HEK293 (cell line): Measurements from ENCODE around the gene CCSER1.

Experiments used
- CTCF ChIA-PET: fragments of 350-600 bp; formaldehyde crosslinking; extraction: SDS; loops from one replicate; lab custom pipeline; 2021; ENCODE audit warnings: antibody characterized with exemption; lab: Yijun Ruan, JAX
- POLR2A ChIA-PET: fragments of 300-600 bp; formaldehyde crosslinking; extraction: SDS; loops from one replicate; lab custom pipeline; 2020; ENCODE audit warnings: antibody characterized with exemption, inconsistent platforms; lab: Yijun Ruan, JAX
- H3K27ac ChIP-seq: fragments of 200-500 bp; sonication (Bioruptor generic); 2 replicates; pipeline ENCODE4 v1.5.1; 2014; ENCODE audit warnings: low read depth, low read length, control low read depth, inconsistent platforms; ENCODE audit errors: extremely low read depth
- H3K36me3 ChIP-seq, 2 experiments: fragments of 200-500 bp in 1 of 2; sonication (Bioruptor generic) in 1 of 2; 1 replicate in 1 of 2; 2 replicates in 1 of 2; pipeline ENCODE4 v1.5.1; 2014 to 2017; ENCODE audit warnings: inconsistent platforms in 2 of 2, low read length in 2 of 2; ENCODE audit not compliant: control insufficient read depth in 2 of 2, insufficient read depth in 1 of 2
- H3K4me1 ChIP-seq: fragments of 200-500 bp; sonication (Bioruptor generic); 2 replicates; pipeline ENCODE4 v1.5.1; 2014; ENCODE audit warnings: mild to moderate bottlenecking, low read length, inconsistent platforms; ENCODE audit not compliant: control insufficient read depth, insufficient read depth
- H3K4me3 ChIP-seq: 2 replicates; pipeline ENCODE4 v1.5.1; 2011; ENCODE audit warnings: low read depth, mild to moderate bottlenecking, control low read depth, low read length, moderate library complexity
- H3K9me3 ChIP-seq: fragments of 200-500 bp; sonication (Bioruptor generic); 2 replicates; pipeline ENCODE4 v1.5.1; 2014; ENCODE audit warnings: low read depth, low read length, inconsistent platforms; ENCODE audit not compliant: control insufficient read depth, insufficient read depth
- ATF2 ChIP-seq: fragments of 450-650 bp; formaldehyde crosslinking; IDR thresholded peaks from 2 replicates; pipeline ENCODE4 v1.5.1; 2016; ENCODE audit warnings: missing biosample characterization, missing genetic modification characterization, low read depth
- BCL11B ChIP-seq: fragments of 450-650 bp; formaldehyde crosslinking; IDR thresholded peaks from 2 replicates; pipeline ENCODE4 v1.5.1; 2016; ENCODE audit warnings: low read depth, missing biosample characterization, missing genetic modification characterization
- FEZF1 ChIP-seq: fragments of 450-650 bp; formaldehyde crosslinking; IDR thresholded peaks from 2 replicates; pipeline ENCODE4 v1.5.1; 2016; ENCODE audit warnings: missing biosample characterization, missing genetic modification characterization
- GLIS1 ChIP-seq: fragments of 450-650 bp; formaldehyde crosslinking; IDR thresholded peaks from 2 replicates; pipeline ENCODE4 v1.5.1; 2016; ENCODE audit warnings: missing biosample characterization, missing genetic modification characterization
- OSR2 ChIP-seq: fragments of 450-650 bp; formaldehyde crosslinking; IDR thresholded peaks from 2 replicates; pipeline ENCODE4 v1.5.1; 2016; ENCODE audit warnings: missing biosample characterization, missing genetic modification characterization
- PBX3 ChIP-seq: sonication (generic); formaldehyde crosslinking; IDR thresholded peaks from 2 replicates; pipeline ENCODE4 v1.8.1; 2022; ENCODE audit warnings: mild to moderate bottlenecking, moderate library complexity, missing genetic modification reagents
- SCRT1 ChIP-seq: fragments of 450-650 bp; formaldehyde crosslinking; IDR thresholded peaks from 2 replicates; pipeline ENCODE4 v1.5.1; 2016; ENCODE audit warnings: missing biosample characterization, missing genetic modification characterization, borderline replicate concordance
- SP7 ChIP-seq: fragments of 450-650 bp; formaldehyde crosslinking; IDR thresholded peaks from 2 replicates; pipeline ENCODE4 v1.5.1; 2016; ENCODE audit warnings: missing biosample characterization, missing genetic modification characterization
- ZBTB44 ChIP-seq: fragments of 450-650 bp; IDR thresholded peaks from 2 replicates; pipeline ENCODE4 v1.5.1; 2018; ENCODE audit warnings: missing biosample characterization, mild to moderate bottlenecking, missing genetic modification characterization
- ZBTB49 ChIP-seq: fragments of 450-650 bp; formaldehyde crosslinking; IDR thresholded peaks from 2 replicates; pipeline ENCODE4 v1.5.1; 2016; ENCODE audit warnings: missing biosample characterization, missing genetic modification characterization, low read depth
- ZBTB6 ChIP-seq: fragments of 450-650 bp; formaldehyde crosslinking; IDR thresholded peaks from 2 replicates; pipeline ENCODE4 v1.5.1; 2017; ENCODE audit warnings: missing biosample characterization, missing genetic modification characterization
- ZFP37 ChIP-seq: fragments of 450-650 bp; formaldehyde crosslinking; IDR thresholded peaks from 2 replicates; pipeline ENCODE4 v1.5.1; 2016; ENCODE audit warnings: missing biosample characterization, missing genetic modification characterization
- ZNF138 ChIP-seq: fragments of 450-650 bp; formaldehyde crosslinking; IDR thresholded peaks from 2 replicates; pipeline ENCODE4 v1.5.1; 2016; ENCODE audit warnings: missing biosample characterization, missing genetic modification characterization, borderline replicate concordance
- ZNF2 ChIP-seq: fragments of 450-650 bp; formaldehyde crosslinking; IDR thresholded peaks from 2 replicates; pipeline ENCODE4 v1.5.1; 2016; ENCODE audit warnings: missing biosample characterization, missing genetic modification characterization
- ZNF202 ChIP-seq: fragments of 450-650 bp; formaldehyde crosslinking; IDR thresholded peaks from 2 replicates; pipeline ENCODE4 v1.5.1; 2016; ENCODE audit warnings: missing biosample characterization, missing genetic modification characterization, borderline replicate concordance
- ZNF37A ChIP-seq: fragments of 450-650 bp; IDR thresholded peaks from 2 replicates; pipeline ENCODE4 v1.5.1; 2018; ENCODE audit warnings: missing biosample characterization, missing genetic modification characterization
- ZNF530 ChIP-seq: fragments of 450-650 bp; formaldehyde crosslinking; IDR thresholded peaks from 2 replicates; pipeline ENCODE4 v1.5.1; 2016; ENCODE audit warnings: low read depth, missing biosample characterization, missing genetic modification characterization
- ZNF600 ChIP-seq: fragments of 450-650 bp; formaldehyde crosslinking; IDR thresholded peaks from 2 replicates; pipeline ENCODE4 v1.5.1; 2016; ENCODE audit warnings: missing biosample characterization, missing genetic modification characterization
- ZNF792 ChIP-seq: fragments of 450-650 bp; formaldehyde crosslinking; IDR thresholded peaks from 2 replicates; pipeline ENCODE4 v1.5.1; 2016; ENCODE audit warnings: missing biosample characterization, missing genetic modification characterization
- ZNF837 ChIP-seq: fragments of 450-650 bp; formaldehyde crosslinking; IDR thresholded peaks from 2 replicates; pipeline ENCODE4 v1.5.1; 2016; ENCODE audit warnings: missing biosample characterization, missing genetic modification characterization

Gene CCSER1

GRCh38 chr4:91519155-91519554, 1392.0 kb downstream of the CCSER1 start (continued):
- no peak for TF ChIP-seq ATF2

- CTCF ChIA-PET, result no interaction called here
- POLR2A ChIA-PET, result no interaction called here
- H3K27ac ChIP-seq, result no peak overlapping the region
These were observed 1398.4 kb downstream of the CCSER1 start for GRCh38 chr4:91525621-91526020.

GRCh38 chr4:91527056-91527455, 1399.9 kb downstream of the CCSER1 start:
- ChIA-PET POLR2A (no interaction called here), CTCF (no interaction called here)
- H3K4me3 ChIP-seq, result no peak overlapping the region
- no peaks in the 10 kb centered on the region for H3K36me3 ChIP-seq
- H3K9me3 ChIP-seq, result no peaks in the 10 kb centered on the region
- H3K27ac ChIP-seq, result no peak overlapping the region
- TF ChIP-seq ZNF202 (tag by site-specific recombination) (no peak), PBX3 (CRISPR knock-in tag) (no peak), ZNF138 (tag by site-specific recombination) (no peak), SP7 (no peak), OSR2 (tag by site-specific recombination) (no peak), ZNF37A (tag by site-specific recombination) (no peak), BCL11B (tag by site-specific recombination) (no peak), ZBTB44 (tag by site-specific recombination) (no peak)
- no peaks in the 10 kb centered on the region for H3K4me1 ChIP-seq

More at GRCh38 chr4:91525621-91526020, 1398.4 kb downstream of the CCSER1 start:
- no peak overlapping the region for H3K4me3 ChIP-seq
- TF ChIP-seq ZNF837 (tag by site-specific recombination) (no peak), ZBTB49 (tag by site-specific recombination) (no peak), ZNF600 (tag by site-specific recombination) (no peak), ZNF2 (tag by site-specific recombination) (no peak)
- TF ChIP-seq, all 188 proteins: peak for 0
- no peaks in the 10 kb centered on the region for H3K9me3 ChIP-seq
- H3K4me1 ChIP-seq, result no peaks in the 10 kb centered on the region
- H3K36me3 ChIP-seq, result no peaks in the 10 kb centered on the region

GRCh38 chr4:91567594-91567993, 1440.4 kb downstream of the CCSER1 start:
- TF ChIP-seq ZNF530 (tag by site-specific recombination) (no peak), GLIS1 (tag by site-specific recombination) (no peak), SCRT1 (tag by site-specific recombination) (no peak), ZNF792 (tag by site-specific recombination) (no peak), ZBTB6 (tag by site-specific recombination) (no peak), FEZF1 (no peak), ZFP37 (no peak)
- Histone ChIP-seq H3K9me3 (no peaks in the 10 kb centered on the region), H3K36me3 (no peaks in the 10 kb centered on the region), H3K4me3 (no peak overlapping the region), H3K4me1 (no peaks in the 10 kb centered on the region), H3K27ac (no peak overlapping the region)
- ChIA-PET POLR2A (no interaction called here), CTCF (no interaction called here)
